ENCODE measurements around the gene USF3. TPM values are rescaled to one million over a fixed set of nuclear protein-coding genes. Genes with fewer than 3 reads are reported as not detected.

USF3 gene
- total and polyA plus RNA-seq, 2 of the 13 experiments (the other 11 are each of a cell fraction or from before 2014, with no cell fraction given), result 6.3 to 15.2 TPM

DNA sequence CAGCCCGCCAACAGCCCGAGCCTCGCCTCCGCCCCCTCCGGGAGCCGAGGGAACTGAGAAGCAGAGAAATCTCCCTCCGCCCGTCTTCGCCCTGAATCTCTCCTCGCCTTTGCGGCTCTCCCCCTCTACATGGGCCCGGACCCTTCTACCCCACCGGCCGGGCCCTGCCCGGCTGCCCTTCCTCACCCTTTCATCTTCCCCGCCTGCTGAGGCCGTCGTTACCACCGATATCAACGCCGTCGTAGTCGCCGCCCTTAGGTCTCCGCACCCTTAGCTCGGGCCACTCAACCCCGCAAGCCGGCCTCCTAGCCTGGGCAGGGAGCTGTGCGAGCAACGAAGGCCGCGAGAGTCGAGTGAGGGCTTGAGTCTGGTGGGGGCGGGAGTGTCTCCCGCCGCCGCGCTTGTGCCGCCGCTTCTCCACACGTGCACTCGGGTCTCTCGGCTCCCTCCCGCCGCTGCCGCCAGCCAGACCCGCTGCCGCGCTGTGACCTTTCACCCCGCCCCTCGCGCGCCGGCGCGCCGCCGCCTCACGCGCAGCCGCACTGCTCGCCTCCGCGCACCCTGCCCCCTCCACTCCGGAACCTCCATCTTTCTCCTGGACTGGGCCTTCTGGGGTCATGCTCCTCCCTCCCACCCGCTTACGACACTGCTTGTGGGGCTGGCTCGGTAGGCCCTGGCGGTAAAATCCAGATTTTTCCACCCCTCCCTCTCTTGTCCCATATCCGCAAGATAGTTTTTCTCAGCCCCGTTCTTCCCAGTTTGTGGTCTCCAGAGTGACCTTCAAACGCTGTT, 49.5 kb upstream of the USF3 start, which contains the start of gene NAA50 (continued):
- TF ChIP-seq, protein P1, sequence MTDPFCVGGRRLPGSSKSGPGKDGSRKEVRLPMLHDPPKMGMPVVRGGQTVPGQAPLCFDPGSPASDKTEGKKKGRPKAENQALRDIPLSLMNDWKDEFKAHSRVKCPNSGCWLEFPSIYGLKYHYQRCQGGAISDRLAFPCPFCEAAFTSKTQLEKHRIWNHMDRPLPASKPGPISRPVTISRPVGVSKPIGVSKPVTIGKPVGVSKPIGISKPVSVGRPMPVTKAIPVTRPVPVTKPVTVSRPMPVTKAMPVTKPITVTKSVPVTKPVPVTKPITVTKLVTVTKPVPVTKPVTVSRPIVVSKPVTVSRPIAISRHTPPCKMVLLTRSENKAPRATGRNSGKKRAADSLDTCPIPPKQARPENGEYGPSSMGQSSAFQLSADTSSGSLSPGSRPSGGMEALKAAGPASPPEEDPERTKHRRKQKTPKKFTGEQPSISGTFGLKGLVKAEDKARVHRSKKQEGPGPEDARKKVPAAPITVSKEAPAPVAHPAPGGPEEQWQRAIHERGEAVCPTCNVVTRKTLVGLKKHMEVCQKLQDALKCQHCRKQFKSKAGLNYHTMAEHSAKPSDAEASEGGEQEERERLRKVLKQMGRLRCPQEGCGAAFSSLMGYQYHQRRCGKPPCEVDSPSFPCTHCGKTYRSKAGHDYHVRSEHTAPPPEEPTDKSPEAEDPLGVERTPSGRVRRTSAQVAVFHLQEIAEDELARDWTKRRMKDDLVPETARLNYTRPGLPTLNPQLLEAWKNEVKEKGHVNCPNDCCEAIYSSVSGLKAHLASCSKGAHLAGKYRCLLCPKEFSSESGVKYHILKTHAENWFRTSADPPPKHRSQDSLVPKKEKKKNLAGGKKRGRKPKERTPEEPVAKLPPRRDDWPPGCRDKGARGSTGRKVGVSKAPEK (CRISPR knock-in tag; IDR thresholded peaks at IDR 0.05; ENCODE audit: borderline replicate concordance), result no peak
- TF ChIP-seq YEATS4 (CRISPR knock-in tag; IDR thresholded peaks at IDR 0.05; ENCODE audit: borderline replicate concordance) (peak; percentile 91), ZNF274 (CRISPR knock-in tag; IDR thresholded peaks at IDR 0.05) (peak; percentile 69; the same call in 1 of the 2 replicates), ZSCAN31 (CRISPR knock-in tag; IDR thresholded peaks at IDR 0.05; ENCODE audit: low read depth) (0 out of 2 replicates have a peak, but pooled peaks have one; percentile 13), ZNF317 (CRISPR knock-in tag; IDR thresholded peaks at IDR 0.05) (no peak), HES4 (CRISPR knock-in tag; IDR thresholded peaks at IDR 0.05; ENCODE audit: borderline replicate concordance) (peak; percentile 75; the same call in 1 of the 2 replicates), PTBP1 (IDR thresholded peaks at IDR 0.05; ENCODE audit: low read depth, low read length, poor library complexity, severe bottlenecking) (no peak), ZMAT3 (CRISPR knock-in tag; conservative IDR thresholded peaks at IDR 0.05) (peak; percentile 67; the same call in 1 of the 2 replicates)
- TF ChIP-seq, protein P2, sequence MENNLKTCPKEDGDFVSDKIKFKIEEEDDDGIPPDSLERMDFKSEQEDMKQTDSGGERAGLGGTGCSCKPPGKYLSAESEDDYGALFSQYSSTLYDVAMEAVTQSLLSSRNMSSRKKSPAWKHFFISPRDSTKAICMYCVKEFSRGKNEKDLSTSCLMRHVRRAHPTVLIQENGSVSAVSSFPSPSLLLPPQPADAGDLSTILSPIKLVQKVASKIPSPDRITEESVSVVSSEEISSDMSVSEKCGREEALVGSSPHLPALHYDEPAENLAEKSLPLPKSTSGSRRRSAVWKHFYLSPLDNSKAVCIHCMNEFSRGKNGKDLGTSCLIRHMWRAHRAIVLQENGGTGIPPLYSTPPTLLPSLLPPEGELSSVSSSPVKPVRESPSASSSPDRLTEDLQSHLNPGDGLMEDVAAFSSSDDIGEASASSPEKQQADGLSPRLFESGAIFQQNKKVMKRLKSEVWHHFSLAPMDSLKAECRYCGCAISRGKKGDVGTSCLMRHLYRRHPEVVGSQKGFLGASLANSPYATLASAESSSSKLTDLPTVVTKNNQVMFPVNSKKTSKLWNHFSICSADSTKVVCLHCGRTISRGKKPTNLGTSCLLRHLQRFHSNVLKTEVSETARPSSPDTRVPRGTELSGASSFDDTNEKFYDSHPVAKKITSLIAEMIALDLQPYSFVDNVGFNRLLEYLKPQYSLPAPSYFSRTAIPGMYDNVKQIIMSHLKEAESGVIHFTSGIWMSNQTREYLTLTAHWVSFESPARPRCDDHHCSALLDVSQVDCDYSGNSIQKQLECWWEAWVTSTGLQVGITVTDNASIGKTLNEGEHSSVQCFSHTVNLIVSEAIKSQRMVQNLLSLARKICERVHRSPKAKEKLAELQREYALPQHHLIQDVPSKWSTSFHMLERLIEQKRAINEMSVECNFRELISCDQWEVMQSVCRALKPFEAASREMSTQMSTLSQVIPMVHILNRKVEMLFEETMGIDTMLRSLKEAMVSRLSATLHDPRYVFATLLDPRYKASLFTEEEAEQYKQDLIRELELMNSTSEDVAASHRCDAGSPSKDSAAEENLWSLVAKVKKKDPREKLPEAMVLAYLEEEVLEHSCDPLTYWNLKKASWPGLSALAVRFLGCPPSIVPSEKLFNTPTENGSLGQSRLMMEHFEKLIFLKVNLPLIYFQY (CRISPR knock-in tag; IDR thresholded peaks at IDR 0.05; ENCODE audit: borderline replicate concordance), result peak; percentile 54; the same call in 1 of the 2 replicates
- TF ChIP-seq, protein P3, sequence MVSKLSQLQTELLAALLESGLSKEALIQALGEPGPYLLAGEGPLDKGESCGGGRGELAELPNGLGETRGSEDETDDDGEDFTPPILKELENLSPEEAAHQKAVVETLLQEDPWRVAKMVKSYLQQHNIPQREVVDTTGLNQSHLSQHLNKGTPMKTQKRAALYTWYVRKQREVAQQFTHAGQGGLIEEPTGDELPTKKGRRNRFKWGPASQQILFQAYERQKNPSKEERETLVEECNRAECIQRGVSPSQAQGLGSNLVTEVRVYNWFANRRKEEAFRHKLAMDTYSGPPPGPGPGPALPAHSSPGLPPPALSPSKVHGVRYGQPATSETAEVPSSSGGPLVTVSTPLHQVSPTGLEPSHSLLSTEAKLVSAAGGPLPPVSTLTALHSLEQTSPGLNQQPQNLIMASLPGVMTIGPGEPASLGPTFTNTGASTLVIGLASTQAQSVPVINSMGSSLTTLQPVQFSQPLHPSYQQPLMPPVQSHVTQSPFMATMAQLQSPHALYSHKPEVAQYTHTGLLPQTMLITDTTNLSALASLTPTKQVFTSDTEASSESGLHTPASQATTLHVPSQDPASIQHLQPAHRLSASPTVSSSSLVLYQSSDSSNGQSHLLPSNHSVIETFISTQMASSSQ (IDR thresholded peaks at IDR 0.05; ENCODE audit: low read depth), result no peak
- TF ChIP-seq, protein P3 (CRISPR knock-in tag; IDR thresholded peaks at IDR 0.05; ENCODE audit: borderline replicate concordance), result 0 out of 2 replicates have a peak, but pooled peaks have one; percentile 24
- TF ChIP-seq, protein P4, sequence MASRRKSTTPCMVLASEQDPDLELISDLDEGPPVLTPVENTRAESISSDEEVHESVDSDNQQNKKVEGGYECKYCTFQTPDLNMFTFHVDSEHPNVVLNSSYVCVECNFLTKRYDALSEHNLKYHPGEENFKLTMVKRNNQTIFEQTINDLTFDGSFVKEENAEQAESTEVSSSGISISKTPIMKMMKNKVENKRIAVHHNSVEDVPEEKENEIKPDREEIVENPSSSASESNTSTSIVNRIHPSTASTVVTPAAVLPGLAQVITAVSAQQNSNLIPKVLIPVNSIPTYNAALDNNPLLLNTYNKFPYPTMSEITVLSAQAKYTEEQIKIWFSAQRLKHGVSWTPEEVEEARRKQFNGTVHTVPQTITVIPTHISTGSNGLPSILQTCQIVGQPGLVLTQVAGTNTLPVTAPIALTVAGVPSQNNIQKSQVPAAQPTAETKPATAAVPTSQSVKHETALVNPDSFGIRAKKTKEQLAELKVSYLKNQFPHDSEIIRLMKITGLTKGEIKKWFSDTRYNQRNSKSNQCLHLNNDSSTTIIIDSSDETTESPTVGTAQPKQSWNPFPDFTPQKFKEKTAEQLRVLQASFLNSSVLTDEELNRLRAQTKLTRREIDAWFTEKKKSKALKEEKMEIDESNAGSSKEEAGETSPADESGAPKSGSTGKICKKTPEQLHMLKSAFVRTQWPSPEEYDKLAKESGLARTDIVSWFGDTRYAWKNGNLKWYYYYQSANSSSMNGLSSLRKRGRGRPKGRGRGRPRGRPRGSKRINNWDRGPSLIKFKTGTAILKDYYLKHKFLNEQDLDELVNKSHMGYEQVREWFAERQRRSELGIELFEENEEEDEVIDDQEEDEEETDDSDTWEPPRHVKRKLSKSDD (CRISPR knock-in tag; IDR thresholded peaks at IDR 0.05; ENCODE audit: low read depth), result peak; percentile 61
